GM21447 (cell line): ENCODE measurements around the gene AGPAT4.

Source experiments
- ATAC-seq: cut with Tn5 transposase; IDR thresholded peaks from one replicate; pipeline ENCODE4 v1.9.1; 2021; ENCODE audit not compliant: unreplicated experiment

AGPAT4 gene

GRCh38 chr6:161256407-161256806, 17.5 kb downstream of the AGPAT4 start:
- no peak for ATAC-seq

- no peak for ATAC-seq
Measured at GRCh38 chr6:161255518-161255917, 18.3 kb downstream of the AGPAT4 start.

DNA sequence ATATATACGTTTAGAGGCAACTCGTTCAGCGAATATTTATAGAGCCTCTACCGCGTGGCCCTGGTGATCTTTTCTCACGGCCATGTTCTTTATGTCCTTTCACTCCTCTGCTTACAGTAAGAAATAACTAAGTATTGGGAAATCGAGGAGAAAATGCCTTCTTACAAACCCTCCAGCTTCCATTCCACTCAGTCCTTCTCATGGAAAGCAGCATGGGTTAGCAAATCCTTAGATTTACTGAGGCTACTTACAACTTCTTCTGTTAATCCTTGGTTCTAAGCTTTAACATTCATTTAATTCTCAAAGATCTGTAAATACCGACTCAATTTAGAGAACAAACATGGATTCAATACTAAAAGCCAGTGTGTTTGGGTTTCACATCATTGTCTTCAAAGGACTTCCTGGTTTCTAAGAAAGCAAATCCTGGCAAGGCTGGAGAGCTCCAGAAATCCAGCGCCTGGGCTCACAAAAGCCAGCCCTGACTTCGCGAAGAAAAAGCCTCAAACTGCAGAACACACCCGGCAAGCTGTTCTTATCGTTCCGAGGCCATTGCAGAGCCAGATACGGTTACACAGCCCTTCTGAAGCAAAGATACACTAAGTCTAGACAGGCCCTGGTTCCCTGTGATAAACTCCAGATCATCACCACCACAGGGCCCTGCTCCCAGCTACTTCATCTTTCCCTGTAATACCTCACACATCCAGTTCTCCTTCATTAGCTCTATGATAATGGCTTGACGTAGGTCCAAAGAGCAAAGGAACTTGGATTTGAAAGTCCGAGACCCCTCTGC, 19.2 kb downstream of the AGPAT4 start:
- ATAC-seq: no peak

GRCh38 chr6:161254126-161254463, 19.8 kb downstream of the AGPAT4 start:
- ATAC-seq: no peak

GRCh38 chr6:161251345-161251744, 22.5 kb downstream of the AGPAT4 start:
- ATAC-seq: no peak

- no peak for ATAC-seq
Measured at GRCh38 chr6:161249327-161249726, 24.5 kb downstream of the AGPAT4 start.

GRCh38 chr6:161246725-161247124, 27.1 kb downstream of the AGPAT4 start:
- no peak for ATAC-seq

GRCh38 chr6:161245363-161245762, 28.5 kb downstream of the AGPAT4 start:
- no peak for ATAC-seq

- no peak for ATAC-seq
Measured at GRCh38 chr6:161244725-161245124, 29.1 kb downstream of the AGPAT4 start.

- no peak for ATAC-seq
Measured at GRCh38 chr6:161242779-161243693, 30.8 kb downstream of the AGPAT4 start.

GRCh38 chr6:161242113-161242512, 31.7 kb downstream of the AGPAT4 start:
- no peak for ATAC-seq

- ATAC-seq: no peak
Measured at GRCh38 chr6:161239001-161239400, 34.9 kb downstream of the AGPAT4 start.

DNA sequence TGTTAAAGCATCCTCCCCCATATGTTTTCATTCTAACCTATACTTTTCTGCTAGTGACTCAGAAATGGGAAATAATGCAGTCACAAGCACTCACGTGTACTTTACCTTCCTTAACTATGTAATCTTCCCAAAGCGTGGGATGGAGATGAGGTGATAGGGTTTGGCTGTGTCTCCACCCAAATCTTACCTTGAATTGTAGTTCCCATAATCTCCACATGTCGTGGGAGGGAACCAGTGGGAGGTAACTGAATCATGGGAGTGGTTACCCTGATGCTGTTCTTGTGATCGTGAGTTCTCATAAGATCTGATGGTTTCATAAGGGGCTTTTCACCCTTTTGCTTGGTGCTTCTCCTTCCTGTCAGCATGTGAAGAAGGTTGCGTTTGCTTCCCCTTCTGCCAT, 35.4 kb downstream of the AGPAT4 start:
- no peak for ATAC-seq

- ATAC-seq: no peak
Measured at GRCh38 chr6:161238081-161238480, 35.8 kb downstream of the AGPAT4 start.

DNA sequence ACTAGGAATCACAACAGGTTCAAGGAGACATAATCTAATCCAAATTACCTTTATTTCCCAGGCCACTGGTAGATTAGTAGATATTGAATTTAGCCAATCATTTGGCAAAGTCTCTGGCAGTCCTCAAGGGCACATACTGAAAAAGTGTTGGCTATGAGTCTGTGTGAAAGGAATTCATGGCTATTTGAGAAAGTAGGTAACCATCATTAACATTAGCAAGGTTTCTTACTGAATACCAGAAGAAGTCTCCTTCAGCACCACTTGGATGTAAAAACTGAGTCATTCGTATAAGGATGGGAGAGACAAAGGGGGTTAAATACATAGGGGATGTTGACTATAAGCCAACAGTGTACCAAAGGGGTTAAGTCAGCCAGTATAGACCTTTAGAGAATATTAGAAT, 36.7 kb downstream of the AGPAT4 start:
- ATAC-seq: no peak

GRCh38 chr6:161235776-161236633, 37.9 kb downstream of the AGPAT4 start:
- peak; percentile 72 for ATAC-seq

DNA sequence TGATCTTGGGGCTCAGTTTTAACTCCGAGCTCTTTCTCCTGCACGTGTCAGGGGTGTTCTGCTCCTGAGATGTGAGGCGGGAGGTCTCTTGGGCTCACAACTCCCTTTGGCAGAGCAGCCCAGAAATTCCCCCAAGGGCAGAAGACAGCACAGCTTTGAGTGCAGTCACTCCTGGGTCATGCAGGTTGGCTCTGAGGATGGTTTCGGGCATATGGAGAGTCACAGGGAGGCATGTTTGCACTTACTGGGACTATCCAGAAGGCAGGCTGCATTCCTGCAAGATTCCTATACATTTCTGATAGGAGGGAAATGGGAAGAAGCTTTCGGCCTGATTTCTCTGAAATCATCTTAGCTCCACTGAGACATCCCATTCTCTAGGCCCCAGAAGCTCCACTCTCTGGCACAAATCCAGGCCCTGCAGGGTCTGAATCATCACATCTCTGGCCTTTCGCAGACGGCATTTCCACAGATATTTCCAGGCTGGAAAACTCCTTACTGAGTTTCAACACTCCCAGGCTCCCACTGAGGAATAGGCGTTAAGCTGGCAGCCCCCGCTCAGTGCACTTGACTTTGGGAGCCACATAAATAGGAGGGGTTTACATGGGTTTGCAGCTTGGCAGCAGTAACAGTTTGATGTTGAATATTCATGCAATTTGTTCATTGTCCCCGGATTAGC, 39.7 kb downstream of the AGPAT4 start:
- no peak for ATAC-seq

DNA sequence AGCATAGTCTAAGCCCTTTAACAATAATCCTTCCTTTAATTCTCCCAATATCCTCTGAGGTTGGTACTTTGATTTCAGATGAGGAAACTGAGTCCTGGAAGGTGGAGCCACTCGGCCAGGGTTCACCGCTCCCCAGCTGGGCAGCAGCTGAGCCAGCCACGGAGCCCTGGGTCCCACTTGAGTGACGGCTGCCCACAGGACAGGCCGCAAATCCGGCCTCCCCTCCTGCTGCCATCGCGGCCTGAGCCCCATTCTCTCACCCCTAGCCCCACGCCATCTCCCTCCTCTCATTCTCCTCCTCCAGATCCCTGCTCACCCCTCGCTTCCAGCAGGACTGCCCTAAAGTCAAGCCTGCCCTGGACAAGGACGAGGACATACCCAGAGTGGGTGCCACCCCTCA, 41.4 kb downstream of the AGPAT4 start:
- no peak for ATAC-seq

- no peak for ATAC-seq
Measured at GRCh38 chr6:161232010-161232409, 41.9 kb downstream of the AGPAT4 start.

GRCh38 chr6:161230339-161230738, 43.5 kb downstream of the AGPAT4 start:
- ATAC-seq: no peak
